Mucosa of rectum (tissue), 2 donors: ENCODE measurements around the gene ITPR1.

Experiments
- H3K27ac ChIP-seq, 2 donors: one replicate each; pipeline ENCODE4 v1.7.0; 2013; ENCODE audit warnings: inconsistent platforms in 2 of 2, low read depth in 2 of 2, low read length in 2 of 2
- H3K27me3 ChIP-seq, 2 donors: one replicate each; pipeline ENCODE4 v1.7.0; 2013; ENCODE audit warnings: low read length in 2 of 2; ENCODE audit not compliant: control insufficient read depth in 2 of 2, insufficient read depth in 2 of 2
- H3K36me3 ChIP-seq, 2 donors: one replicate each; pipeline ENCODE4 v1.7.0; 2013; ENCODE audit warnings: low read length in 2 of 2; ENCODE audit not compliant: control insufficient read depth in 2 of 2, insufficient read depth in 2 of 2
- H3K4me1 ChIP-seq, 2 donors: one replicate each; pipeline ENCODE4 v1.7.0; 2013; ENCODE audit warnings: low read length in 2 of 2, mild to moderate bottlenecking in 1 of 2; ENCODE audit not compliant: control insufficient read depth in 2 of 2, insufficient read depth in 2 of 2
- H3K4me3 ChIP-seq, 2 donors: one replicate each; pipeline ENCODE4 v1.7.0; 2013; ENCODE audit warnings: low read length in 2 of 2
- H3K9ac ChIP-seq, 2 donors: one replicate each; pipeline ENCODE4 v1.7.0; 2013; ENCODE audit warnings: low read length in 2 of 2, low read depth in 1 of 2, mild to moderate bottlenecking in 1 of 2
- H3K9me3 ChIP-seq, 2 donors: one replicate each; pipeline ENCODE4 v1.7.0; 2013; ENCODE audit warnings: low read length in 2 of 2; ENCODE audit not compliant: control insufficient read depth in 2 of 2
- donor health status: healthy.
- donor health status: Normal muscosa, but diverticular disease.

The ITPR1 gene

GRCh38 chr3:4720316-4721075 lies 227.3 kb downstream of the ITPR1 start:
- Histone ChIP-seq H3K27me3 (no peaks in the 10 kb centered on the region), H3K4me3 (no peak overlapping the region), H3K9me3 (no peaks in the 10 kb centered on the region), H3K36me3 (no peaks in the 10 kb centered on the region), H3K27ac (peak overlapping the region; percentile 69 to 77), H3K4me1 (peaks cover 12 to 30% of the 10 kb centered on the region in 2 donors), H3K9ac (peak overlapping the region in 1 of 2 donors; percentile 47)

DNA sequence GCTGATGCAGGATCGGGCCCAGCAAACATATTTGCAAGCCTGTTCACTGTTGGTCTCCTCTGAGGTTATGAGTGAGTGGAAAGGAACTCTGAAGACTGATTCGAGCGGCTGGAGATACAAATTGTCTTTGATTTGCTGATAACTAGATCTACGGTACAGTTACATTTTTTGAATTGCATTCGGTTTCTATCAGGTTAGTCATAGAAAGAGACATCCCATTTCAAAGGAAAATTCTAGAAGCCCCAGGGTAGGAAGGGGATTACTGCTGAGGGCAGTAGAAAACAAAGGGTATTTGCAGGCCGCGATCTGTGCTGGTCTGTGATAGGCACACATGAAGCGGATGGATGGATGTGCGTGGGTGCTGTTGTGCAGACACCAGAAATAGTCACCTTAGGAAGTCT lies 228.4 kb downstream of the ITPR1 start:
- no peak overlapping the region for H3K4me3 ChIP-seq
- H3K27me3 ChIP-seq, result no peaks in the 10 kb centered on the region
- peaks cover 12 to 30% of the 10 kb centered on the region in 2 donors for H3K4me1 ChIP-seq
- H3K9ac ChIP-seq, result peak overlapping the region in 1 of 2 donors; percentile 29
- H3K27ac ChIP-seq, result peak overlapping the region; percentile 13 to 26
- H3K36me3 ChIP-seq, result no peaks in the 10 kb centered on the region
- H3K9me3 ChIP-seq, result no peaks in the 10 kb centered on the region

DNA sequence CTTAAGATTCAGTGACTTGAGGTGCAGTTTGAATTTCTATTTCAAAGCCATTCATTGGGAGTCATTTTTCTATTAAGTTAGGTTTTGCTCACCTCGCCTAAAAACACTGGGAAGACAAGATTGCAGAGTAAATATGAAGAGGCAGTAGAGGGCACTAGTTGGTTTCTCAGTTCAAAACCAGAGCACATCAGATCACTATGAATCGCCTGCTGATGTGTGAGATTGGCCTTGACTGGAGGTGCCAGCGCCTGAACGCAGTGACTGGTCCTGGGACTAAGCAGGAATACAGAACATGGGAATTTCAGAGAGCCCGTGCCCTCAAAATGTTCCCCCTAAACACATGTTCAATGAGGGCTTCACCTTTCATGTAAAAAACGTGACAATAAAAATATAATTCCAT lies 229.0 kb downstream of the ITPR1 start:
- H3K9me3 ChIP-seq, result no peaks in the 10 kb centered on the region
- H3K9ac ChIP-seq, result peak overlapping the region in 1 of 2 donors; percentile 29
- H3K27ac ChIP-seq, result peak overlapping the region in 1 of 2 donors; percentile 13
- H3K36me3 ChIP-seq, result no peaks in the 10 kb centered on the region
- no peaks in the 10 kb centered on the region for H3K27me3 ChIP-seq
- peaks cover 12 to 30% of the 10 kb centered on the region in 2 donors for H3K4me1 ChIP-seq
- H3K4me3 ChIP-seq, result no peak overlapping the region

GRCh38 chr3:4724051-4724629 lies 231.0 kb downstream of the ITPR1 start:
- H3K9ac ChIP-seq, result no peak overlapping the region
- no peak overlapping the region for H3K4me3 ChIP-seq
- H3K27me3 ChIP-seq, result no peaks in the 10 kb centered on the region
- H3K4me1 ChIP-seq, result peaks cover 10 to 22% of the 10 kb centered on the region in 2 donors
- no peak overlapping the region for H3K27ac ChIP-seq
- H3K36me3 ChIP-seq, result no peaks in the 10 kb centered on the region
- H3K9me3 ChIP-seq, result no peaks in the 10 kb centered on the region

GRCh38 chr3:4726549-4726948 lies 233.4 kb downstream of the ITPR1 start:
- Histone ChIP-seq H3K36me3 (no peaks in the 10 kb centered on the region), H3K9me3 (no peaks in the 10 kb centered on the region), H3K27me3 (no peaks in the 10 kb centered on the region), H3K4me1 (peaks cover 0 to 8% of the 10 kb centered on the region in 2 donors), H3K27ac (no peak overlapping the region), H3K4me3 (no peak overlapping the region), H3K9ac (no peak overlapping the region)

- Histone ChIP-seq H3K4me3 (no peak overlapping the region), H3K36me3 (no peaks in the 10 kb centered on the region), H3K9ac (no peak overlapping the region), H3K9me3 (no peaks in the 10 kb centered on the region), H3K27me3 (no peaks in the 10 kb centered on the region), H3K27ac (no peak overlapping the region), H3K4me1 (no peaks in the 10 kb centered on the region)
Measured at GRCh38 chr3:4729061-4729973, 236.2 kb downstream of the ITPR1 start.

- H3K9ac ChIP-seq, result no peak overlapping the region
Measured at GRCh38 chr3:4730719-4731118, 237.6 kb downstream of the ITPR1 start.

DNA sequence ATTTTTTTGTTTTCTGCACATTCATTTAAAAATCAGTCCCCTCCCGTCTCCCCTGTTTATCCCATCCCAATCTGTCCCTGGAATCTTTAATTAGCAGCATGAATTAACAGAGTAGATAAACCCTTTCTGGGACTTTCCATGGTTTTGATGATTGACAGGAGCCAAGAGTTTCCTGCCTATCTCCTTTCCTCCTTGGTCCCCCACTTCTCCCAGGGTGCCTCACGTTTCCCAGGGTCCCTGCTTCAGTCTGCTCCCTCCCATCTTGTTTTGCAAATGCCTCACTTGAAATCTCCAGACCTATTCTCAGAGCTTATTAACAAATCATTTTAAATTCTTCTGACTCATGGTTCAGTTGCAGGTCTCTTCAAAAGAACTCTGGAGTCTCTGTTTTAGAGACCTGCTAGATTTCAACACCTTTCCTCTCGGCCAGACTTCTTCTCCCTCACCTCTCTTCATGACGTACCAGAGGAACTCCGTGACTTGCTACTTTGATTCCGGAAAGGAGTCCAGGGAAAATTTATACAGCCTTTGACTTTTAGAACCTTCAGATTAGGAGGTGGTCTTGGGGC lies 238.5 kb downstream of the ITPR1 start:
- H3K9me3 ChIP-seq, result no peaks in the 10 kb centered on the region
- no peak overlapping the region for H3K4me3 ChIP-seq
- no peak overlapping the region for H3K9ac ChIP-seq
- H3K4me1 ChIP-seq, result peaks cover 0 to 3% of the 10 kb centered on the region in 2 donors
- H3K27me3 ChIP-seq, result no peaks in the 10 kb centered on the region
- no peak overlapping the region for H3K27ac ChIP-seq
- H3K36me3 ChIP-seq, result peaks cover 0 to 5% of the 10 kb centered on the region in 2 donors

More at GRCh38 chr3:4730719-4731118, 237.6 kb downstream of the ITPR1 start:
- Histone ChIP-seq H3K36me3 (peaks cover 0 to 5% of the 10 kb centered on the region in 2 donors), H3K27ac (no peak overlapping the region), H3K4me1 (peaks cover 0 to 3% of the 10 kb centered on the region in 2 donors), H3K27me3 (no peaks in the 10 kb centered on the region), H3K9me3 (no peaks in the 10 kb centered on the region), H3K4me3 (no peak overlapping the region)

DNA sequence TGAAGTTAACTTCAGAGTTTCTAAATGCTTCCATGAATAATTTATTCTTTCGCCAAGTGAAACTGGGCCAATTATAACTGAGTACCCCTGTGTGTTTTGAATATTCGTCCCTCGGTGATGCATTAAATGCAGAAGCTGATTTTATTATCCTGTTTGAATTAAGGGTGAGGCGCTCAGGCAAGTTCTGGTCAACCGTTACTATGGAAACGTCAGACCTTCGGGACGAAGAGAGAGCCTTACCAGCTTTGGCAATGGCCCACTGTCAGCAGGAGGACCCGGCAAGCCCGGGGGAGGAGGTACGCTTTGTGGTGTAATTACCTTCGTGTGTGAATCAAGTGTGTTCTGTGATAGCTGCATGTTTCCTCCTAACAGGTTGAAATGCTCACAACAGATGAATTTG lies 239.8 kb downstream of the ITPR1 start:
- Histone ChIP-seq H3K27me3 (no peaks in the 10 kb centered on the region), H3K27ac (no peak overlapping the region), H3K36me3 (peaks cover 4 to 5% of the 10 kb centered on the region in 2 donors), H3K4me3 (no peak overlapping the region), H3K4me1 (peaks cover 0 to 3% of the 10 kb centered on the region in 2 donors), H3K9ac (no peak overlapping the region), H3K9me3 (no peaks in the 10 kb centered on the region)
